GM19043 (cell line): ENCODE results near the gene STAT4.

Experiments
- ATAC-seq: cut with Tn5 transposase; IDR thresholded peaks from one replicate; pipeline ENCODE4 v1.9.1; 2021; ENCODE audit warnings: low read depth; ENCODE audit not compliant: unreplicated experiment

STAT4 gene

DNA sequence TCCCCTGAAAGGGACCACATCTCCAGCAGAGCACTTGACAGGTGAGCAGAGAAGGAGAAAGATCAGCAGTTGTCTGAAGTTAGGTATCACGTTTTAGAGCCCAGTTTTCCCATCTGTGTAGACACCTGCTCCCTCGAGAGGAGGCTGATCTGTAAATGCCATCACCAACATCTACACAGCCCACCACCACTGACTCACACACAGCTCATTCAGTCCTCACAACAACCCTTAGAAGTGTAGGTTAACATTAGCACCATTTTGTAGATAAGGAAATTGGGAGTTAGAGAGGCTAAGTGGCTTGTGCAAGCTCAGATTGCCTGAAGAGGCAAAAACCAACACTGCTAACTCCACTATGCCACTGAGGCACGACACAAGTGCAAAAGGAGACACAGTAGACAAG is 99.6 kb downstream of the STAT4 start:
- ATAC-seq, result no peak

DNA sequence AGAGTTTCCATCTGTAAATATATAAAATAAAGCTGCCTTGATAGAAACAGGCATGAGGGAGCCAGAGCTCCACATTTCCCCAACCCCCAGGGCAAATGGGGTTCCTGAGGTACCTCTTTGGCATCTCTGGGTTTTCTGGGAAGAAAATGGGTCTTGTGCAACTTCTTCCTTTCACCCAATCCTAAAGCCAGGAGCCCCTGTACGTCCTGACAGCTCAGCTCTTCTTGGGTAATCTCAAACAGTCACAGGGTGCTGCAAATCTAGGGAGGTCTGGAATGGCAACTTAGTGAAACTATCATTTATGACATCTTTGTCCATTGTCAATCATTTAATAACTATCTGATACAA is 100.2 kb downstream of the STAT4 start:
- no peak for ATAC-seq

DNA sequence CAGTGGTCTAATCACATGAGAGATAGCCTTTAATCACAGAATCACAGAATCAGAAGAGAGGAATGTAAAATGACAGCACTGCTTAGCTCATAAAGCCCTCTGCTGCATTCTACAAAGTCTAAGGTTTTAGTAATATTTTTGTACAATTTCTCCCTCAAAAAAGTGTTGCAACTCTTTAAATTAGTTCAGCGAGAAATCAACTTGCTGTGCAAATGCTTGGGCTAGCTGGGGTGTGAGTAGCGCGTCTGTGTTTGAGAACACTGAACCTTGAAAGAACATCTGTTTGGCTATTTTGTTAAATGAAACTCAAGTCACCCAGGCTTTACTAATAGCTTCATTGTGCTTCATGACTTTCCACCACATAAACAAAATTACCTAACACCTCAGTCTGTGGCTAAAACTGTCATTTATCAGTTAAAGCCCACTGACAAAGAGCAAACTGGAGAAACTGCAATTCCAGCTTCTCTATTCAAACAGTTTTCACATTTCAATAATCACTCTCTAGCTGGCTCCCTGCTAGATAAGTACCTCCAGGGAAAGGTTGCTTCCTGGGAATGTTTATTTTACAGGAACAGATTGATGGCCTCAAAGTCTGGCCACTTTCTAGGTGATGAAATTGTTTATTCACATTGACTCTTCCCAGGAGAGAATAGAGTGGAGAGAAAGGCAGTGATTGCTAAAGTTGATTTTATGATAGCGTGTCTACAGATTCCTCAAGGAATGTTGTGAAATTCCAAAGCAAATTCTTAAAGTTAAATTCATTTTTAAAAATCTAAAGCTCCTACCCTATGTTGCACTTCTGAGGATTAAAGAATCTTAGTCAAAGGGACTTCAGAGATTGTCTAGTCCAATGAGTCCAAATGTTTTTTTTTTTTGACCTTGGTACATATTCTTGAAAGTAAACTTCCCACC is 100.8 kb downstream of the STAT4 start:
- ATAC-seq, result peak; percentile 88

DNA sequence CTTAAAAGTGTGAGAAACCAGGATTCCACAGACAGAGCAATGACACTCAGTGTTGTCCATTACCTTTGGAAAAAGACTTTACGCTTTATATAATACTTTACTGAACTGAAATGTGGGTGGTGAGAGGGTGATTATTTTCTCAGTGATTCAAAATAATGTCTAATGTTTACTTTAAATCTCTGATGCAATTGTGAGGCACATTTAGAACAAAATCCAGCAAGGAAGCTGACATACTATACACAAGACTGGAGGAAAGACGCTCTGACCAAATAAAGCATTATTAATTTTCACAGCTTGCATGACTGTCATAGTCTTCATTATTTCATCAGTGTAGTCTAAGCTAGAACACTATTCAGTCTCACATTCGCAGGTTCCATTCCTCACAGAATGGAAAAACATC is 102.7 kb downstream of the STAT4 start:
- no peak for ATAC-seq

DNA sequence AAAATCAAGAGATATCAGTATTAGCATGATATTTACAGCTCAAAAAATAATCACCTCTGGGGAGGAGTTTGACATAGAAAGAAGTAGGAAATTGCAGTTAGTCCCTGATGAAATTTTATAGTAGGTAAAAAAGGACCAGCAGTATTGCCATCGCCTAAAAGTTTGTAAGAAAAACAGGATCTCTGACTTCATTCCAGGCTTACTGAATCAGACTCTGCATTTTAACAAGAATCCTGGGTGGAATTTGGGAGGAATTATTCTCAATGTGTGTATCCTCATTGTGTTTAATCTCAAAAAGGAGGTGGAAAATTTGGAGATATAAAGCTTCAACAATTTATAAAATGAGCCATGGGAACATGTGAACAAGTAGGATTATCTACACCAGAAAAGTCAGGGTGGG is 105.7 kb downstream of the STAT4 start:
- no peak for ATAC-seq

DNA sequence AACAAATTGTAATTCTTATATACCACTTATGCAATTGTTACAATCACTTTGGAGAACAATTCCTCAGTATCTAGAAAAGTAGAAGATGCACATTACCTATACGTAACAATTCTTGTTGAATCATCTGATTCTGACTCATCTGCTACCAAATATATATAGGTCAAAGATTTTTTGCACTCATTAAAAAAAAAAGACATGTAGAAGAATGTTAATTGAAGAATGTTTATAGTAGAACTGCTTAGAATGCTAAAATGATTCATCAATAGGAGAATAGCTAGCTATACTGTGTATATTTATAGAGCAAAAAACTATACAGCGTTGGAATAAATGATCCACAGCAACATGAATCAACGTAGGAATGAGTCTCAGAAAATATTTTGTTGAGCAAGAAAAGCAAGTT is 107.4 kb downstream of the STAT4 start:
- no peak for ATAC-seq

DNA sequence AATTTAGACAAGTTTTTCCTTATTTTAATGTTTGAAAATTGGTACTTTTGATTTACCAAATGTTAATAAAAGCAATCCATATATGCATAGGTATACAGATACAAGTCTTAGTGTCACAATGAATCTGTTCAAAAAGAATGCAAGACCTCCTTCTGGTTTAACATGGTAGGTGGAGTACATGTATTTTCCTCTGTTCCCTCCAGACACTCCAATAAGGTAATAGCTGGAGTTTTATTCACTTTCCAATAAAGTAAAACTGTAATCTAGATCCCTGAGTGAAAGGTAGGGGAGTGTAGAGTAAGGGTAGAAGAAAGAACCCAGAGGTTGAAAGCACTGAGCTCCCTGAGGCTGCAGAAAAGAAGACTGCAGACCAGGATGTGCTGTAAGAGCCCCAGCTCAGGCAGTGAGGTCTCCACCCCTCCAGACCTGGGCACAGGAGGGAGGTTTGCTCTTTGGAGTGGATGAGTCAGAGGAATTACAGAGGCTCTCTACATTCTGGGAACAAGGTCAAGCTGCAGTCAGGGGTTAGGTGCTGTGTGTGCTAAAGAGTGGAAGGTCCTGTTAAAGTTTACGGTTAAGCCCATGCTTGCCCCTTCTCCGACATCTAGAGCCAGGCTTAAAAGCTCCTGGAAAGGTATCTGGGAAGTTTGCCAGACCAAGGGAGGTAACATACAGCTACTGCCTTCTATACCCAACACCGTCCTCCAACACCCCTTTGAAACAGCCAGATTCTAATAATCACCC is 109.2 kb downstream of the STAT4 start:
- no peak for ATAC-seq

DNA sequence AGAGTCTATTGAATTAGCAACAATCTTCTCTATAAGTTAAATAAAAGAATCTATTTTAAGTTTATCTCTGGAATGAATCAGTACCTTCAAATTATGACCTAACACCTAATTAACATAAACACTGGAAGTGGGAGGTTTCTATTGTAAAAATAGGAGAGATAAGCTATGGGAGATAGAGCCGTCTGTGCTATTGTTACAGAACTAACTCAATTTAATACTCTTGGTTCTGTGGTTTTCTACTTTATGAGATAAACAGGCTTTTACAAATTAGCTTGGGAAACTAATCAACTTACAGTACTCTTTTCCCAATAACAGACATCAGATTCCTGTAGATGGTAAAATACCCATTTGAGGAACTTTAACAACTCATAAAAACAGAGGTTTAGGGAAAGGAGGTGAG is 111.2 kb downstream of the STAT4 start:
- no peak for ATAC-seq

DNA sequence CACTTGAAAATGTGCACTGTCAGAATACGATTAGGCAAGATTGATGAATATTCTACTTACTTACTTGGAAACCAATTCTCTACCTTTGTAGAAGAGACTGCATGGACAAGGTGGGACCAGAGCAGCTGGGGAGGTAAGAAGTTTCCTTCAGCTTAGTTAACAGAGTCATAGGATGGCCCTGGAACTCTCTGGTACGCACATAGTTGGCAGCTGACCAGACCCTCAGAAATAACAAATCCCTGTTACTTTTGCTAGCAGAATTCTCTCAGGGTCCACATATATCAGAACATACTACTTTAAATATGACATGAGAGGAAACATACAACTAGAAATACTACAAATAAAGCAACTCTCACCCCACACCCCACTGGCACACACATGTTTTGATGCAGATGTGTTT is 112.1 kb downstream of the STAT4 start:
- no peak for ATAC-seq

DNA sequence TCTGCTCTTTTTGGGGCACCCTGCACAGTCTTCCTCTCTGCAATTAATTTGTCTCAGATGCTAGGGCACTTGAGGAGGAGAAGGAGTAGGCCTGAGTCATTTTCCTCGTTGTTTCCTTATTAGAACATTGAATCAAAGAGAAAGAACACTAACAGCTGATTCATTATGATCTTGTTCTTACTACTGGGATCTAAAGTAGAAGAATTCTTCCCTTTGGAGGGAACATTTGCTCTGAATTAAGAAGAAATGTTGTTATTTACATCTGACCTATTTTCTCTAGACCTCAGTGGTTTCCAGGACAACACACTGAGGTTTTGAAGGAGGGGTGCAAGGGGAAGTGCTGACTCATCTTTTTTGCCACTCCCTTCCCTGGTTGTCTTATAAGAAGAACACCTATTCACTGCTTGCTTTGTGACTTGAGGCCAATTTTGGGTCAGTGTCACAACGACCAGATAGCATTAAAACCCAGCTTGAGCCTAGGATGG is 112.5 kb downstream of the STAT4 start:
- ATAC-seq, result no peak

DNA sequence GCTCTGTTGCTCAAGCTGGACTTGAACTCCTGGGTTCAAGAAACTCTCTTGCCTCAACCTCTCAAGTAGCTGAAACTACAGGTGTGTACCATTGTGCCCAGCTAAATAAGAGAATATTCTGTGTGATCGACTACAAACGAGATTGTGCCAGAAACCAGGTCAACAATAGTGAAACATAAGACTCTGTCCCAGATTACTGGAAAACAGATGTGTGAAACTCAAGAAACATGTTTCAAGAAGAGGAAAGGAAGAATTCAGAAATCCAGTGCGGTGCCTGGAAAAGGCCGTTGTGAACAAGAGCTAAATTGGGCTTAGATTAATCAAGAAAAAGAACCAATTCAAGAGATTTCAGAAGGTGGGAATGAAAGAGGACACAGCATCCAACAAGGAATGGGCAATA is 113.4 kb downstream of the STAT4 start:
- no peak for ATAC-seq

DNA sequence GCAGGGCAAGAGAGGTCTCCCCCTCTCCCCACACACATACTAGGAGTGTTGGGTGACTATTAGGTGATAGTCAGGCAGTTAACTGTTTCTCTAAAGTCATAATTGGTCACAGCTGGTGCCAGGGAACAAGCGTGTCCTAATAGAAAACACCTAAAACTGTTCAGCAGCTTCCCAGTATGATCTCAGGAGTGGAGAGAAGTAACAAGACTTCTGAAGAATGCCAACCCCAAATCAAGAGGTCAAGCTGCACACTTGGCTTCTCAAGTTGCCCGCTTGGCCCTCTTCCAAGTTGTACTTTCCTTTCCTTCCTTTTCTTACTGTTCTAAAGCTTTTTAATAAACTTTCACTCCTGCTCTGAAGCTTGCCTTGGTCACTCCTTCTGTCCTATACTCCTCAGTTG is 114.4 kb downstream of the STAT4 start:
- no peak for ATAC-seq

DNA sequence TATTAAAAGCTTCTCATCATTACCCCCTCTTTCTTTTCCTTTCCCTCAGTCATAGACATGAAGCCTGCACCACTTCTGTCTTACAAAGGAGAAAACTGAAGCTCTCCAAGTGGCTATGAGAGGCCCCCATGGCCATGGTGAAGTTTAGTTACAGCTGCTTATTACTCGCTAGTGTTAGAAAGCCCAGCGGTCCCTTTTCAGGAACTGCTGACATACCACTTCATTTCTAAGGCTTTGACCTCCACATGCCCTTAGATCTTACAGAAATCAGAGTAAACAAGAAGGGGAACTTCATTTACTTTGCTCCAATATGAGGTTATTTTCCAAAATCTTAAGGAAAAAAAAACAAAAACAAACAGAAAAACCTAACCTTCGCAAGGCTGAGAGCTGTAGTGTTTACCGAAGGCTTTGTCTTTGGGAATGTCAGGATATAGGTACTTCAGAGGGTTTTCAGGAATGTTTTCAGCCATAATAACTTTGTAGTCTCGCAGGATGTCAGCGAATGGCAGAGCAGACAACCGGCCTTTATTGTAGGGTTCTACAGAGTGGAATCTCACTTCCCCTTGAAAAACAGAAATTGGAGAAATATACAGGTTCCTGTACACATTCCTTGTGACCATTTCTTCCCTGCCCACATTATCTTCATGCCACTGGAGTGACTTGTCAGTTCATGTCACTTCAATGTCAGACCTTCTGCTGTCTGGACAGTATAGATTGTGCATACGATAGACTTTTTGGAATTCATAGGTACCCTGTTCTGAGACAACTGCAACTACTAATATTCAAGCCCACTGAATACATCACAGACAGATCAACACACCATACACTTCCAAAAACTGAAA is 118.0 kb downstream of the STAT4 start:
- ATAC-seq, result no peak

DNA sequence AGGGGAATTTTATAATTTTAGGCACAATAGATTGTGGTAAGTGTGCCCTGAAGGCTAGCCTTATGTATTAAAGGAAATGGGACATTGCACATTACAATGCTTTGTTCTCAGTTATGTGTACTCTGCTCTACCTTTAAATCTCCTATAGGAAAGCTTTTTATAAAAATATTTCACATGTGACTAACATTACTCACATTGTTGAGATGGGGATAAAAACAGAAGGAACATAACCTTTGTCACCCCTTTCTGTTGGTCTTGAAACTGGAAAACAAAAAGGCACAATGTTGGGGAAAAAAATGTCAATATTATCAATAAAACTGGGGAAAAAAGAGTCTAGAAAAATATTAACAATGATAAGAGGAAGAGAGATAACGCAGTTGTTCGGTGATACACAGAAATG is 119.5 kb downstream of the STAT4 start:
- no peak for ATAC-seq

DNA sequence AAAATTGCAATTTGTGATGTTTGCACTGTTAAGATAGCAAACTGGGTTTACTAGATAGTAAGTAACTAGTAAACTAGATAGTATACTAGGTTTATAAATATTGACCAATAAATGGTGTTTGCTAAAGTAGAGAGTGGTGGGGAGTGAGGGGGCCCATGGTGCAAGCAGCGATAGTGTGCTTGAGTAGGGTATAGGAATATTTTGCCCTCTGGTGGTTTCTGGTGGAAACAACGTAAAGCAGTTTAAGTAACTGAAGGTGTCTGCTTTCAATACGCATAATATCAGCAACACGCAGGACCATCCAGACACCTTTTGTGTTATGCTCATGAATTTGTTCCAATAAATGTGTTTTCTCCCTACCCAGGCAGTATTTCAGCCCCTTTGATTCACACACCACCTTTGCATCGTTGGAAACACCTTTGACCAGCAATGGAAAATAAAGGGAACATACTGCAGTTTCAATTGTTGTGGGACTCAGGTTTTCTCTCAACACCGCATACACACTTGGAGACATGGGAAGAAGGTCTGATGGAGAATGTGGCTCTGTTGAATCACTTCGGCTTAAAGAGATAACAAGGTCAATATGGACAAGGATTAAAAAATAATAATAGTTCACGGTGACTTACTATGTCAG is 120.2 kb downstream of the STAT4 start:
- ATAC-seq, result peak; percentile 97

DNA sequence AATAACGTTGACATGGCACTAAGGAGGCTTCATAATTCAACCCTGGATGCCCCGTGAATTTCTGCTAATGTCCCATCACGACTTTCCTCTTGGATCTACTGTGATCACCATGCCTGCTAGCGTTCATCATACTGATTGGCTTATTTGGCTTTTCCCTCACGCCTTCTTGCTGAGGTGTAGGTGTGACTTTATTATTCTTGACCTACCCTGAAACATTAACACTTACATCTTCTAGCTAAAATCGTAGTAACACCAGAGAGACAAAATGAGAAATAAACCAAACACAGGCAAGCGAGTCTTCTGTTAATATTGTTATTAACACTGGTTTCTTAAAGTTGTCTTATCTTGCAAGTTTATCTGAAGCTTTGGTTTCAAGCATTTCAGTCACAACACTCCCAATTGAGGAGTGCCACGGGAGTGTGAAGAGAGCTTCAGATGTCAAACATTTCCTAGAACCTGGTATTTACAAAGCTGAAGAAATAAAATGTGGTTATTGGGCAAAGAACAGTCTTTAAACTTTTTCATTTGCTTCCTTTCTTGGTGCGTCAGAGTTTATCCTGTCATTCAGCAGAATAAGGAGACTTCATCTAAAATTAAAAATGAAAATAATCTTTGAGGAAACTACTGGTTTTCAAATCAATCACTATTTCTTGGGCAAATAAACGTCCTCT is 121.4 kb downstream of the STAT4 start:
- ATAC-seq, result no peak

DNA sequence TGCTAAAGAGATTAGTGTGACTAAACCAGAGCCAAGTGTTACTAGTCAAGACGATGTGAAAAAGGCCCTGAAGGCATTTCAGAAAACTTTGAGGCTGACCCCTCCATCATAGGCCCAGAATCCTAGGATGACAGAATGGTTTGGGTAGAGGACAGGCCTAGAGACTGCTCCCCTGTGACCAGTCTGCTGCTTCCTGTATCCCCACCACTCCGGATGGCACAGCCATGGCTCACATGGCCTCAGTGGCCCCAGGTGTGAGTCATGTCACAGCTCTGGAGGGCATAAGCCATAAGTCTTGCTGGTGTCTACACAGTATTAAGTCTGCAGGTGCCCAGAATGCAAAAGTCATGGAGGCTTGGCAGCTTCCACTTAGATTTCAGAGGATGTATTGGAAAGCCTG is 124.4 kb downstream of the STAT4 start:
- ATAC-seq, result no peak

DNA sequence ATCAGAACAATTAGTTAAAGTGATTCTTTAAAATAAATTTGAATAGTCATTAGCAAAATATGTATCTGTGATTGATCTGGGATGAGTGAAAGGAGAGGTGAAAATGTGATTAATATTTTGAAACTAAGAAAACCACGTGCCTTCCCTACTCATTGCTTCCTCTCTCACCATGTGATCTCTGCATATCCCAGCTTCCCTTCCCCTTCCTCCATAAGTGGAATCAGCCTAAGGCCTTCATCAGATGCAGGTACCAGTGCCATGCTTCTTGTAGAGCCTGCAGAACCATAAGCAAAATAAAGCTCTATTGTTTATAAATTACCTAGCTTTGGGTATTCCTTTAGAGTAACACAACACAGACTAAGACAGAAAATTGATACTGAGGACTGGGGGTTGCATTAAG is 125.7 kb downstream of the STAT4 start:
- no peak for ATAC-seq

DNA sequence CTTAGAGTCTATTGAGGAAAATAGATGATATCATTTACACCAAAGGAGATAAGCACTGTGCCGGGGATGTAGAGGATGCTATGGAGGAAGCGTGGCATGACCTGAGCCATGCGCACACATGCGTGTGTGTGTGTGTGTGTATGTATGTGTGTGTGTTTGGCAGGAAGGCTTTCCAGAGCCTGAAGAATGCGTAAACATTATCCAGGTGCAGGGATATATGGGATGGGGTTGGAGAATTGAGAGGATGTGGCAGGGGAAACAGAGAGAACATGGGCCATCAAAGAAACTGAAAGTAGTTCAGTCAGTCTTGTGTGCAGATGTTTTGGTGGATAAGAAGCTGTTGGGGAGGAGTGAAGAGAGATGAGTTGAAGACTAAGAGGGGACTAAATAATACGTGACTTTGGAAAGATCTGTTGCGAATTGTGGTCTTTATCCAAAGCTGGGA is 127.5 kb downstream of the STAT4 start:
- ATAC-seq, result no peak
